Large intestine (tissue), 1 donor: ENCODE data around the gene UFSP1. TPM values are rescaled to one million over a fixed set of nuclear protein-coding genes. Genes with fewer than 3 reads are reported as not detected.

Experiments used
- polyA plus RNA-seq: library from polyadenylated mRNA; unstranded; fragments of 120-200 nt; gene quantifications from one replicate; pipeline ENCODE4 v1.2.1, GENCODE V29; 2013

UFSP1 gene
- polyA plus RNA-seq, 1 donor = 2.4 TPM

Other genes starting within 250 kb of the UFSP1 start
- 2.7 TPM for gene TFR2, start 248.2 kb downstream of the UFSP1 start, polyA plus RNA-seq
- 2.9 TPM for gene ACTL6B, start 233.3 kb downstream of the UFSP1 start, polyA plus RNA-seq
- 193 TPM for gene GNB2, start 216.0 kb downstream of the UFSP1 start, polyA plus RNA-seq
- gene GIGYF1, start 195.5 kb downstream of the UFSP1 start, polyA plus RNA-seq = 47.6 TPM
- gene POP7, start 183.6 kb downstream of the UFSP1 start, polyA plus RNA-seq = 28.7 TPM
- 0.19 TPM for gene EPO, start 169.2 kb downstream of the UFSP1 start, polyA plus RNA-seq
- 0.04 TPM for gene ZAN, start 156.1 kb downstream of the UFSP1 start, polyA plus RNA-seq
- 30.4 TPM for gene EPHB4, start 62.2 kb downstream of the UFSP1 start, polyA plus RNA-seq
- gene SLC12A9, start 37.0 kb downstream of the UFSP1 start, polyA plus RNA-seq = 26.0 TPM
- gene TRIP6, start 22.3 kb downstream of the UFSP1 start, polyA plus RNA-seq = 46.1 TPM
- 118 TPM for gene SRRT, start 14.6 kb downstream of the UFSP1 start, polyA plus RNA-seq
- 7.4 TPM for gene ACHE, start 6.2 kb upstream of the UFSP1 start, polyA plus RNA-seq
- gene MUC3A, start 59.8 kb upstream of the UFSP1 start, polyA plus RNA-seq = 127 TPM
- 3.3 TPM for gene MUC12, start 79.8 kb upstream of the UFSP1 start, polyA plus RNA-seq
- 139 TPM for gene MUC17, start 130.4 kb upstream of the UFSP1 start, polyA plus RNA-seq
- 25.6 TPM for gene TRIM56, start 195.8 kb upstream of the UFSP1 start, polyA plus RNA-seq
- gene SERPINE1, start 237.4 kb upstream of the UFSP1 start, polyA plus RNA-seq = 1.7 TPM